MM.1S (cell line): ENCODE results near the gene SHF.

Experiments
- CTCF ChIP-seq: fragments of 300-600 bp; sonication (generic); IDR thresholded peaks from 2 replicates; pipeline ENCODE4 v1.5.1; 2016; ENCODE audit warnings: antibody characterized with exemption, low read length, mixed read lengths
- EZH2 ChIP-seq: fragments of 300-600 bp; sonication (generic); optimal IDR thresholded peaks from 2 replicates; pipeline ENCODE3; 2017; ENCODE audit warnings: low read depth, mild to moderate bottlenecking, antibody characterized with exemption, low read length, mixed read lengths
- EZH2phosphoT487 ChIP-seq: fragments of 300-600 bp; sonication (generic); IDR thresholded peaks from 2 replicates; pipeline ENCODE4 v1.6.1; 2018; ENCODE audit warnings: antibody characterized with exemption, low read length

DNA sequence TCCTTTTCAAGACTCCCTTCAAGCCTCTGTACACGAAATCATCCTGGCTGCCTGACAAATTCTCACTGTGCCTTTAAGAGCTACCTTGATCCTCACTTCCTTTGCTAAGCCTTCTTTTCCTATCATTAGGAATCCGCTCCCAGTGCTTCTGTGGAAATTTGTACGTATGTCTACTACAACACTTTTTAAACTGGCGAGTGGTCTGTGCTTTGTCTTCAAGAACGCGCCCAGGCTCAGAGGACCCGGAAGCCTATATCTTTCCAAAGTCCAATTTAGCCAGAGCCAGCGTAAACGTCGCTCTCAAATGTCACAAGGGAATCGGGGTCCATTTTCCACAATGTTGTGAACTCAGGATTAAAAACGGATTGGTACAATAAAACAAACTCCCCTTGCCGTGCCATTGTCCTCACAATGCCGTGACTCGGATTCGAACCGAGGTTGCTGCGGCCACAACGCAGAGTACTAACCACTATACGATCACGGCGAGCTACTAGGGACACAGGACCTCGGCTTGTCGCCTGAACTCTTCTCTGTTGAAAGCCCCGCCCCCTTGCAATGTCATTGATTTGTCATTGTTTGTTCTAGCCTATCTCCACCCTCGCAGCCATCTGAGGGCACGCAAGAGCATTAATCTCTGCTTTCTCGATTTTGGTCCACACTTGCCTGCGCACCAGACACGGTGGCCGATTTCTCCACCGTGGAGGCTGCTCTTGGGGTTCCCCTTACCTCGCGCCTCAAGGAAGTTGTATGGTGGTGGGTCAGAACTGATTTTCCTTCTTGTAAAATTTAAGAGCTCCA, 12.4 kb upstream of the SHF start:
- TF ChIP-seq CTCF, result no peak
- no peak for TF ChIP-seq EZH2
- no peak for TF ChIP-seq EZH2phosphoT487
